Activated CD8-positive, alpha-beta memory T cell treated with anti-CD3 and anti-CD28 coated beads, Interleukin-2, amount 10 ng/mL, durations not matched to agents 7 days and 5 days (primary cell): ENCODE results near the gene ZMYND8. TPM values are rescaled to one million over a fixed set of nuclear protein-coding genes. Genes with fewer than 3 reads are reported as not detected.

Experiments
- ATAC-seq: fragments of 150-1000 bp; cut with Tn5 transposase; one replicate; pipeline ENCODE4 v1.10.0; 2021; ENCODE audit warnings: moderate library complexity
- CTCF ChIA-PET: fragments of 350-600 bp; sonication (Branson Sonifier 250); formaldehyde crosslinking; loops from one replicate; lab custom pipeline; 2021; ENCODE audit warnings: antibody characterized with exemption; lab: Charles Lee
- DNase-seq: peaks from one replicate; pipeline ENCODE4 v3.0.0-alpha.2; 2020
- H3K27ac Mint-ChIP-seq: one replicate; pipeline ENCODE4 v1.8.0; 2021; ENCODE audit warnings: mild to moderate bottlenecking, mixed read lengths
- H3K27me3 Mint-ChIP-seq: one replicate; pipeline ENCODE4 v1.8.0; 2021; ENCODE audit warnings: mixed read lengths
- H3K36me3 Mint-ChIP-seq: one replicate; pipeline ENCODE4 v1.8.0; 2021; ENCODE audit warnings: mild to moderate bottlenecking, mixed read lengths
- H3K4me1 Mint-ChIP-seq: one replicate; pipeline ENCODE4 v1.8.0; 2021; ENCODE audit warnings: mixed read lengths
- H3K4me3 Mint-ChIP-seq: one replicate; pipeline ENCODE4 v1.8.0; 2021; ENCODE audit warnings: mild to moderate bottlenecking, moderate library complexity, mixed read lengths
- H3K9me3 Mint-ChIP-seq: one replicate; pipeline ENCODE4 v1.8.0; 2022; ENCODE audit warnings: low read depth, mixed read lengths
- total RNA-seq, 2 experiments: library from RNA; stranded (reverse); gene quantifications; one replicate each; pipeline ENCODE4 v1.2.3, GENCODE V29; 2021

ZMYND8 gene
- total RNA-seq, 2 experiments from 2014 or later: 39.4 to 45.2 TPM

DNA sequence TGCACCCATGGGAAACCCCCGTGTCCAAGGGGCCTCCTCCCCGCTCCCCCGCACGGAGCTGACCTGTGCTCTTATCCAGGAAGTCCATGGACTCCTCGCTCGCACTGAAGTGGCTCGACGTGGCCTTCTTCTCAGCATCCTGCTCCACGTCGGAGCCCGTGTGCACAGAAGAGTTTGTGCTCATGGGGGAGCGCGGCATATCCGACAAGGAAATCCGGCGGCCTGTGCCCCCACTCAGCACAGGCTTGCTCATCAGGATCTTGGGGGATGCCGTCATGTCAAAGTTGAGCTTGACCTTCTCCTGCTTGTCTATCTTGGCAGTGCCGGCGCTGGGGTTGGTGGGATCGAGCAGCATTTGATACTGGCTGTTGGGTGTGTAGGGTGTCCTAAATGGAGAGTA is 80.2 kb downstream of the ZMYND8 start:
- Mint-ChIP-seq H3K9me3 (no peaks in the 10 kb centered on the region), H3K27me3 (no peaks in the 10 kb centered on the region), H3K4me3 (no peak overlapping the region), H3K36me3 (peaks cover 44% of the 10 kb centered on the region), H3K27ac (no peak overlapping the region), H3K4me1 (peaks cover 42% of the 10 kb centered on the region)
- CTCF ChIA-PET: interaction anchor here (0.8 kb wide), 1 partner anchor 108 kb away, joined by 4 read pairs; no protein-coding TSS in a partner anchor
- no peak for ATAC-seq
- DNase-seq: no peak

DNA sequence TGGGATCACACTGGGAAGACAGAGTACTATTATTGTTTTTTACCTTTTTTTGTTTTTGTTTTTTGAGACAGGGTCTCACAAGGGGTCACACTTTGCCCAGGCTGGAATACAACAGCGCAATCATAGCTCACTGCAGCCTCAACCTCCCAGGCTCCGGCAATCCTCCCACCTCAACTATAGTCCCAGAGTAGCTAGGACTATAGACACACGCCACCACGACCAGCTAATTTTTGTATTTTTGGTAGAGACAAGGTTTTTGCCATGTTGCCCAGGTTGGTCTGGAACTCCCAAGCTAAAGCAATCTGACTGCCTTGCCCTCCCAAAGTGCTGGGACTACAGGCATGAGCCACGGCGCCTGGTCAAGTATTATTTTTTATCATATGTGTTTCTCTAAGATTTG is 81.0 kb downstream of the ZMYND8 start:
- CTCF ChIA-PET: interaction anchor here (1.3 to 6.5 kb wide), 8 partner anchors 12 to 345 kb away, joined by 3 to 384 read pairs (median 6); partner anchors contain the start of gene ZMYND8
- H3K4me1 Mint-ChIP-seq: peaks cover 42% of the 10 kb centered on the region
- ATAC-seq (no peak), DNase-seq (no peak)
- H3K36me3 Mint-ChIP-seq: peaks cover 41% of the 10 kb centered on the region
- H3K27ac Mint-ChIP-seq: peak overlapping the region; percentile 67
- no peaks in the 10 kb centered on the region for H3K9me3 Mint-ChIP-seq
- no peak overlapping the region for H3K4me3 Mint-ChIP-seq
- H3K27me3 Mint-ChIP-seq: no peaks in the 10 kb centered on the region

DNA sequence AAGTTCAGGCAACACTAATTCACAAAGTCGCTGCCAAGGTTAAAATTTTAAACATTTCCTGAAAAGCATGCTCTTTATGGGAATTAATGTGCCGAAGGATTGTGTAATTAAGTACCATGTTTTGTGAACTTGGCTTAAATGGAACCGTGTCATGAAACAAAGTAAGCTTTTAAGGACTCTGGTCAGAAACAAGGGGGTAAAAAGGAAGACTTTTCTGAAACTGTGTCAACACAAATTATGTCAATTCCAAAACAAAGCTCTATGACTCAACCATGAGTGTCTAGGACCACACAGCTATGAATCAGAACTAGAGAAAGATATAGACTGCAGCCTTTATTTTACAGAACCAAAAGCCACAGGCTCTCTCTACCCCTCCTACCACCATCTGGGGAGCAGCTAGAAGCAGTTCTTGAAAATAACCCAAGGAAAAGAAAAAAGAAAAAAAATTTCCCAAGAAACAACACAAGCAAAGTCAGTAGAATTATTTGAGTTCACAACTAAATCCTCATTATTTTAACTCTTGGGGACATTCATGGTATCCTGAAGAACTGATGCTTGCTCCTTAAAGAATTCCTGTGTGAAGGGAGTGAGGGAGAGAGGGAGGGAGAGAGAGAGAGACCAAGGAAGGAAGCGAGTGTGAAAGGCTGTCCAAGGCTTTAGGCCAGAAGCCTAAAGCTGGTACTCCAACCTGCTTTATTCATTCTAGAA is 81.9 kb downstream of the ZMYND8 start:
- no peaks in the 10 kb centered on the region for H3K27me3 Mint-ChIP-seq
- no peaks in the 10 kb centered on the region for H3K9me3 Mint-ChIP-seq
- CTCF ChIA-PET: interaction anchor here (0.7 to 6.5 kb wide), 19 partner anchors 8 to 390 kb away, joined by 3 to 384 read pairs (median 5); partner anchors contain the start of genes NCOA3 and ZMYND8
- peak; percentile 96 for ATAC-seq
- H3K4me1 Mint-ChIP-seq: peaks cover 42% of the 10 kb centered on the region
- peaks cover 38% of the 10 kb centered on the region for H3K36me3 Mint-ChIP-seq
- no peak overlapping the region for H3K4me3 Mint-ChIP-seq
- peak overlapping the region; percentile 67 for H3K27ac Mint-ChIP-seq
- peak; percentile 50 for DNase-seq

DNA sequence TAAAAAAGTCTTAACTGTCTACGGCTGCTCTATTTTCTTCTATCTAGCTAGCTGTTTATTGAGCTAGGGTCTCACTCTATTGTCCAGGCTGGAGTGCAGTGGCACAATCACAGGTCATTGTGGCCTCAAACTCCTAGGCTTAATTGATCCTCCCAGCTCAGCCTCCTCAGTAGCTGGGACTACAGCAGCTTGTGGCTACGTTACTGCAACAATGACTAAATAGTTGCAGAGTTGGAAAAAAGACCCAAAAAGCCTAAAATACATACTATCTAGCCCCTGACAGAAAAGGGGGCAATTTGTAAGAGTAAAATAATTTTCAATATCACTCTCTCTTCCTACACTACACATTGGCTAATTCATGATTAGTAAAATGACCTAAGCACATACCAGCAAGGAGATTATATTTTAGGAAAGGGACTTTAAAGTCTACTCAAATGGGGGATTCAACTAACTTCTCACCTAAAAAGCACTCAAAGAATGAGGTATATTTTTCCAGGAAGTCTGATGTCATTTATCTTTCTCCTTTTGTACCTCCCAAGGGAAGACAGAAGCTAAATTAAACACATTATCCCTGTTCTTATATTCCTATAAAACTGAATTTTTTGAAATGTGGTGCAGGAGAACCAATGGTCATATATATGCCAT is 82.8 kb downstream of the ZMYND8 start:
- Mint-ChIP-seq H3K27me3 (no peaks in the 10 kb centered on the region), H3K4me3 (no peak overlapping the region), H3K27ac (peak overlapping the region; percentile 65), H3K9me3 (no peaks in the 10 kb centered on the region), H3K4me1 (peaks cover 42% of the 10 kb centered on the region), H3K36me3 (peaks cover 41% of the 10 kb centered on the region)
- no peak for DNase-seq
- ATAC-seq: no peak
- CTCF ChIA-PET: interaction anchor here (0.6 to 6.5 kb wide), 38 partner anchors 8 to 390 kb away, joined by 3 to 384 read pairs (median 4); partner anchors contain the start of genes NCOA3 and ZMYND8

DNA sequence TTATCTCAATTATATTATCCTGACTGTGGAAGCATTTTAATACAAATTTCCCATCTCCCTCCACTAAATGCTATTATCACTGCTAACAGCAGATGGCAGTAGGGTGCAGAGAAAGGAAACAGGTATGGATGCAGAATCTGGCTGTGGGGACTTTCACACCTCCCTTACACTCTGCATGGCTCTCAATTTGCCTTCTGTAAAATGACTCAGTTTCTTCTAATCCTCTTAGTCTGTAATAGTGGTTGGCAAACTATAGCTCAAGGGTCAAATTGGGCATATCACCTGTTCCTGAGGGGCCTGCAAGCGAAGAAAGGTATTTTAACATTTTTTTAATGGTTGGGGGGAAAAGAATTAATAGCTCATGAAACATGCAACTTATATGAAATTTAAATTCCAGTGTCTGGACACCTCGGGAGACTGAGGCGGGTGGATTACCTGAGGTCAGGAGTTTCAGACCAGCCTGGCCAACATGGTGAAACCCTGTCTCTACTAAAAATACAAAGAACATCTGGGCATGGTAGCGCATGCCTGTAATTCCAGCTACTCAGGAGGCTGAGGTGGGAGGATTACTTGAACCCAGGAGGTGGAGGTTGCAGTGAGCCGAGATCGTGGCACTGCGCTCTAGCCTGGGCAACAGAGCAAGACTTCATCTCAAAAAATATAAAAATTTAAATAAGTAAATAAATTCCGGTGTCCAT is 83.5 kb downstream of the ZMYND8 start:
- H3K36me3 Mint-ChIP-seq: peaks cover 40% of the 10 kb centered on the region
- peak; percentile 54 for ATAC-seq
- peaks cover 42% of the 10 kb centered on the region for H3K4me1 Mint-ChIP-seq
- no peak overlapping the region for H3K27ac Mint-ChIP-seq
- H3K27me3 Mint-ChIP-seq: no peaks in the 10 kb centered on the region
- H3K9me3 Mint-ChIP-seq: no peaks in the 10 kb centered on the region
- H3K4me3 Mint-ChIP-seq: no peak overlapping the region
- DNase-seq: peak; percentile 62
- CTCF ChIA-PET: interaction anchor here (0.6 to 6.5 kb wide), 41 partner anchors 9 to 391 kb away, joined by 3 to 384 read pairs (median 4); partner anchors contain the start of genes NCOA3 and ZMYND8

DNA sequence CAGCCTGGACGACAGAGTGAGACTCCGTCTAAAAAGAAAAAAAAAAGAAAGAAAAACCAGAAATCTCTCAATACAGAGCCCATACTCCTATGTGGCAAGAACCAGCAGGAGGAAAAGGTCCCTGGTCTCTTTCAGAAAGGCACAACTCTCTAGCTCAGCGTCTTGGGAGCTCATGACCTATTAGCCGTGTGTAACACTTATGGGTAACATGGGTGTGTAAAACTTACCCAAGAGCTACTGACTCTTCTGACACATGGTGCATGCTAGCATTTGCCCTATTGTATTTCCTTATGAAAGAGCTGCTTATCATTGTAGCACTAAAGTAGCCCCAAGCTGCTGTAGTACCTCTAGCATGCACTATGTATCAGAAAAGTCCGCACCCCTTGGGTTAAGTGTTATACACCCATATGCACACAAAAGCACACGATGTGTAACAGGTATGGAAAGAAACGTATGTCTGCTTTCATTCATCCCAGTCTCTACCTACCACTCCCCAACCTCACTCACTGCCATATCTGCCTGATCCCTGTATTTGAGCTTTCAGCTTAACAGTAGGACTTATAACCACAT is 85.4 kb downstream of the ZMYND8 start:
- DNase-seq (no peak), ATAC-seq (no peak)
- H3K4me1 Mint-ChIP-seq: peaks cover 45% of the 10 kb centered on the region
- no peaks in the 10 kb centered on the region for H3K9me3 Mint-ChIP-seq
- CTCF ChIA-PET: interaction anchor here (0.6 to 6.5 kb wide), 9 partner anchors 15 to 482 kb away, joined by 3 to 384 read pairs (median 3); no protein-coding TSS in a partner anchor
- H3K27me3 Mint-ChIP-seq: no peaks in the 10 kb centered on the region
- no peak overlapping the region for H3K4me3 Mint-ChIP-seq
- H3K36me3 Mint-ChIP-seq: peaks cover 33% of the 10 kb centered on the region
- no peak overlapping the region for H3K27ac Mint-ChIP-seq

DNA sequence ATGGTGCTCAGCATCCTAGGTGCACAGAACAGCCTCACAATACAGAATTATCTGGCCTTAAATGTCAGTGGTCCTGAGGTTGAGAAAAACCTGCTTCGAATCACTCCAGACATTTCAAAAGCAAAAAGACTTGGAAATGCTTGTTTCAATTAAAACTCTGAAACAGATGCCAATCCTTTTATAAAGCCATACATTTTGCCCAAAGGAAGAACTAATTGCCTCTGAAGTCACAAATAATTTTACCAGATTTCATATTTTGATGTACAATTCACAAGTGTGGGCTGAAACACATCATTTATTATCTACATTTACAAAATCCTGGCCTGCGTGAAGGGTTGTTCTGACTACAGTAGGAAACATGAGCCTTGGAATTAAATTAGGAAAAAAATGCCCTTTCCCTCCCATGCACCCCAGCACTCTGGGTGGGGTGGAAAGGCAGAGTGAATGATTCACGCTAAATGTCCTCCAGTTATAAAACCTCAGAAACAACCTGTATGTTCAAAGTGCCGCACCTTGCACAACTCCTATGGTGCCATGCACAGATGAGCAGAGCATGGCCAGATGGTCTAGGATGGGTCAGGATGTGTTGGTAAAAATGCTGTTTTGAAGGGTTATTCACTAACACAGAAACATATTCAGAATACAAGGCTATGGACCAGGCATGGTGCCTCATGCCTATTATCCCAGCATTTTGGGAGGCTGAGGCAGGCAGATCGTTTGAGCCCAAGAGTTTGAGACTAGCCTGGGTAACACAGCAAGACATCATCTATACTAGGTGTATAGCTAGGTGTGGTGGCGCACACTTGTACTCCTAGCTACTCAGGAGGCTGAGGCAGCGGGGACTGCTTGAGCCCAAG is 87.0 kb downstream of the ZMYND8 start:
- Mint-ChIP-seq H3K4me3 (no peak overlapping the region), H3K9me3 (no peaks in the 10 kb centered on the region), H3K4me1 (peaks cover 30% of the 10 kb centered on the region), H3K27ac (no peak overlapping the region), H3K36me3 (peaks cover 24% of the 10 kb centered on the region), H3K27me3 (no peaks in the 10 kb centered on the region)
- CTCF ChIA-PET: interaction anchor here (0.7 to 6.5 kb wide), 4 partner anchors 18 to 163 kb away, joined by 3 to 384 read pairs (median 3); no protein-coding TSS in a partner anchor
- ATAC-seq: no peak
- no peak for DNase-seq

DNA sequence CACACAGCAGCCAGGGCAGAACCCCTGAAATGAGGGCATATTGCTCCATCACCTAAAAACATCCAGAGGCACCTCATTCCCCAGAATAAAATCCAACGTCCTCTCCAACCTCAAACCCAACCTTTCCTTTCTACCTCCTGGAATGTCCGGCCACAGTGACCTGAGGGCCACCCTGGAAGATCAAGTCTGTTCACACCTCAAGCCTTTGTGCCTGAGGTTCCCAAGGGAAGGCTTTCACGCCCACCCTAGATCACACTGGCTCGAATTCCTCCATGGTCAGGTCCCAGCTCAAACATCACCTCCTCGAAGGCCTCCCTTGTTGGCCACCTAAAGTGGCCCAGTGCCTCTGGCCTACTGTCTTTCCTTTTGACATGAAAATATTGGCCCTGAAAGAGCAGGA is 88.9 kb downstream of the ZMYND8 start:
- DNase-seq (no peak), ATAC-seq (no peak)
- Mint-ChIP-seq H3K27me3 (no peaks in the 10 kb centered on the region), H3K36me3 (peaks cover 15% of the 10 kb centered on the region), H3K9me3 (no peaks in the 10 kb centered on the region), H3K27ac (no peak overlapping the region), H3K4me3 (no peak overlapping the region), H3K4me1 (peaks cover 18% of the 10 kb centered on the region)
- CTCF ChIA-PET: interaction anchor here (1.4 kb wide), 1 partner anchor 71 kb away, joined by 3 read pairs; no protein-coding TSS in a partner anchor

DNA sequence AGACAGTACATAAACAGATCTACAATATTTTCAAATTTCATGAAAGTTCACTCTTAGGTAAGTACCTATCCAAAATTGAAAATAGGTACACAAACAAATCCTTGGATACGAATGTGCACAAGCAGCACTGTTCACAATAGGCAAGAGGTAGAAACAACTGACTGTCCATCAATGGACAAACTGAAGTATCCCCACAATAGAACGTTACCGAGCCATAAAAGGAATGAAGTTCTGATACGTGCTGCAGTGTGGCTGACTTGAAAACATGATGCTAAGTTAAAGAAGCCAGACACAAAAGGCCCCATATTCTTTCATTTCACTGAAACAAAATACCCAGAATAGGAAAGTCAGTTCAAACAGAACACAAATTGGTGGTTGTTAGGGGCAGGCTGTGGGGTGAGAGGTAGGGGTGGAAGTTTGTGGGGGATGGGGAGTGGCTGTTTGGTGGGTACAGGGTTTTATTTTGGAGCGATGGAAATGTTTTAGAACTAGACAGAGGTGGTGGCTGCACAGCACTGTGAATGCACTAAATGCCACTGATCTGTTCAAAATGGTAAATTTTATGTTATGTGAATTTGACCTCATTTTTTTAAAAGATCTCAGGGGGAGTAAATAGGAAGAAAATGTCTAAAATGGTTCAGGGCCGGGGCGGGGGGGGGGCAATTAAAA is 89.5 kb downstream of the ZMYND8 start:
- CTCF ChIA-PET: interaction anchor here (3.4 kb wide), 1 partner anchor 117 kb away, joined by 18 read pairs; no protein-coding TSS in a partner anchor
- Mint-ChIP-seq H3K4me3 (no peak overlapping the region), H3K27ac (peak overlapping the region; percentile 20), H3K9me3 (no peaks in the 10 kb centered on the region), H3K27me3 (no peaks in the 10 kb centered on the region), H3K36me3 (peaks cover 15% of the 10 kb centered on the region), H3K4me1 (peaks cover 20% of the 10 kb centered on the region)
- DNase-seq (no peak), ATAC-seq (no peak)

DNA sequence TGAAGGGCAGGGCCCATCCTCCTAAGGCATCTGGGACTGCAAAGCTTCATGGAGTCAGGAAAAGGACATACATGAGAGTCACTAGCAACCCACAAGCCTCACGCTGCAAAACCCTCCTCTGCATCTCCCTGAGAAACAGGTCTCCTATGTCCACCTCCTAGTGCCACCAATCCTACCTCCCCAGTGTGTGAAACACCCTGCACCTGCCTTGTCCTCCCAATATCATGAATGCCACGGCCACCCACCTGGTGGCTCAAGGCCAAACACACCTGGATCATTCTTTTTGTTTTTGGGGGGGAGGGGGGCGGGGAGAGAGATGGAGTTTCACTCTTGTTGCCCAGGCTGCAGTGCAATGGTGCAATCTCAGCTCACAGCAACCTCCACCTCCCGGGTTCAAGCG is 90.5 kb downstream of the ZMYND8 start:
- CTCF ChIA-PET: interaction anchor here (3.4 kb wide), 1 partner anchor 118 kb away, joined by 18 read pairs; no protein-coding TSS in a partner anchor
- Mint-ChIP-seq H3K27me3 (no peaks in the 10 kb centered on the region), H3K4me1 (peaks cover 20% of the 10 kb centered on the region), H3K36me3 (peaks cover 22% of the 10 kb centered on the region), H3K27ac (no peak overlapping the region), H3K9me3 (no peaks in the 10 kb centered on the region), H3K4me3 (no peak overlapping the region)
- DNase-seq (no peak), ATAC-seq (no peak)

DNA sequence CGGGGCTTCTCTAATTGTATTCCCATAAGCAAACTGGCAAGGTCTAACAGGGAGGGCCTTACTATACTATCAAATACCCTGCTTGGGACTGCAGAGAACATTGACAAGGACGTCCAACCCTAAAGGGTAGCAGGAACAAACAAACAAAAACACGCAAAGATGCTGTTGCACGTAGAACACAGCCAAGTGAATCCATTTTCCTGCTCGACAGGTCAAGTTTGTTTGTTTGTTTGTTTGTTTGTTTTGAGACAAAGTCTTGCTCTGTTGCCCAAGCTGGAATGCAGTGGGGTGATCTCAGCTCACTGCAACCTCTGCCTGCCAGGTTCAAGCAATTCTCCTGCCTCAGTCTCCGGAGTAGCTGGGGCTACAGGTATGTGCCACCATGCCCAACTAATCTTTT is 91.3 kb downstream of the ZMYND8 start:
- Mint-ChIP-seq H3K4me3 (no peak overlapping the region), H3K27me3 (no peaks in the 10 kb centered on the region), H3K36me3 (peaks cover 28% of the 10 kb centered on the region), H3K27ac (no peak overlapping the region), H3K4me1 (peaks cover 20% of the 10 kb centered on the region), H3K9me3 (no peaks in the 10 kb centered on the region)
- ATAC-seq (no peak), DNase-seq (no peak)
- CTCF ChIA-PET: interaction anchor here (3.4 kb wide), 1 partner anchor 118 kb away, joined by 18 read pairs; no protein-coding TSS in a partner anchor
